GM12878 (cell line): ENCODE measurements around the gene TTC9C. TPM values are rescaled to one million over a fixed set of nuclear protein-coding genes. Genes with fewer than 3 reads are reported as not detected.

ENCODE experiments used
- ATAC-seq: fragments of 200-7000 bp; cut with Tn5 transposase; 3 replicates; pipeline ENCODE4 v1.9.1; 2020; ENCODE audit warnings: mild to moderate bottlenecking, moderate library complexity
- BruUV-seq: library from RNA; stranded (reverse); fragments of 400-500 nt; replicated peaks from 2 replicates; lab custom pipeline; 2021; lab: Mats Ljungman, UMichigan
- CTCF ChIA-PET: fragments of 300-600 bp; sonication (Branson Sonifier 250); formaldehyde crosslinking; extraction: SDS; loops from one replicate; lab custom pipeline; 2021; ENCODE audit warnings: inconsistent platforms; lab: Yijun Ruan, JAX
- POLR2A ChIA-PET: fragments of 350-600 bp; formaldehyde crosslinking; extraction: SDS; loops from one replicate; lab custom pipeline; 2021; ENCODE audit warnings: inconsistent platforms; lab: Charles Lee
- RAD21 ChIA-PET: fragments of 300-600 bp; sonication (Branson Sonifier 250); formaldehyde crosslinking; loops from one replicate; lab custom pipeline; 2023; ENCODE audit warnings: antibody characterized with exemption; ENCODE audit not compliant: unreplicated experiment; lab: Charles Lee
- SMC1A ChIA-PET: fragments of 300-600 bp; sonication (Branson Sonifier 250); formaldehyde crosslinking; loops from one replicate; lab custom pipeline; 2023; ENCODE audit not compliant: unreplicated experiment, uncharacterized antibody; lab: Charles Lee
- DNase-seq: peaks from one replicate; pipeline ENCODE4 v3.0.0-alpha.2; 2011; ENCODE audit warnings: low read depth, low spot score
- FAIRE-seq: peaks from 3 replicates; lab custom pipeline; 2011; peaks lifted over from hg19 to GRCh38; lab: Jason Lieb, UNC
- H2AFZ ChIP-seq: 2 replicates; pipeline ENCODE4 v1.6.0; 2011; ENCODE audit warnings: low read depth, low read length, control low read depth; ENCODE audit not compliant: control insufficient read depth
- H3K27ac ChIP-seq: 2 replicates; pipeline ENCODE4 v1.5.1; 2011; ENCODE audit warnings: control low read depth; ENCODE audit not compliant: control insufficient read depth, insufficient read depth
- H3K27me3 ChIP-seq, 2 experiments: replicated peaks in 1 of 2; 2 replicates each; pipeline versions ENCODE4 v1.6.0 to v1.6.1; 2011; ENCODE audit warnings: low read length in 1 of 2; ENCODE audit not compliant: control insufficient read depth in 2 of 2, insufficient read depth in 2 of 2
- H3K36me3 ChIP-seq, 2 experiments: 2 replicates each; pipeline ENCODE4 v1.5.1; 2011; ENCODE audit warnings: low read length in 1 of 2; ENCODE audit not compliant: control insufficient read depth in 2 of 2, insufficient read depth in 2 of 2
- H3K4me1 ChIP-seq: 2 replicates; pipeline ENCODE4 v1.6.1; 2011; ENCODE audit warnings: mild to moderate bottlenecking, low read length, moderate library complexity, mixed read lengths; ENCODE audit not compliant: control insufficient read depth, insufficient read depth
- H3K4me2 ChIP-seq: 2 replicates; pipeline ENCODE4 v1.6.0; 2011; ENCODE audit warnings: control low read depth; ENCODE audit not compliant: control insufficient read depth, insufficient read depth
- H3K4me3 ChIP-seq: fragments of 200-600 bp; sonication (generic); 2 replicates; pipeline ENCODE4 v1.5.1; 2016
- H3K79me2 ChIP-seq: 2 replicates; pipeline ENCODE4 v1.6.0; 2011; ENCODE audit warnings: low read length; ENCODE audit not compliant: control insufficient read depth, insufficient read depth
- H3K9ac ChIP-seq: 2 replicates; pipeline ENCODE4 v1.8.0; 2011; ENCODE audit warnings: low read length, control low read depth, mixed read lengths; ENCODE audit not compliant: control insufficient read depth, insufficient read depth
- H3K9me3 ChIP-seq: replicated peaks from 3 replicates; pipeline ENCODE4 v1.5.1; 2011; ENCODE audit warnings: mild to moderate bottlenecking, low read length; ENCODE audit not compliant: control insufficient read depth, insufficient read depth
- H4K20me1 ChIP-seq: 2 replicates; pipeline ENCODE4 v1.6.0; 2011; ENCODE audit not compliant: control insufficient read depth, insufficient read depth
- ATF7 ChIP-seq: fragments of 450-650 bp; IDR thresholded peaks from 2 replicates; pipeline ENCODE4 v1.6.1; 2016; ENCODE audit warnings: low read depth, mild to moderate bottlenecking
- BCL11A ChIP-seq: IDR thresholded peaks from 2 replicates; pipeline ENCODE4 v1.6.1; 2011; ENCODE audit warnings: low read depth, low read length
- BHLHE40 ChIP-seq, 2 experiments: fragments of 450-650 bp in 1 of 2; IDR thresholded peaks; 2 replicates each; pipeline ENCODE4 v1.6.1; 2011 to 2017; ENCODE audit warnings: low read depth in 2 of 2, borderline replicate concordance in 1 of 2, improper control_type of control experiment in 1 of 2, low read length in 1 of 2, mild to moderate bottlenecking in 1 of 2
- CEBPB ChIP-seq, 2 experiments: fragments of 150-350 bp in 1 of 2; IDR thresholded peaks; 2 replicates each; pipeline ENCODE4 v1.6.1; 2012 to 2014; ENCODE audit warnings: low read depth in 2 of 2, low read length in 2 of 2, borderline replicate concordance in 1 of 2, inconsistent platforms in 1 of 2
- CREB1 ChIP-seq: IDR thresholded peaks from 2 replicates; pipeline ENCODE4 v1.6.1; 2012; ENCODE audit warnings: low read depth, mild to moderate bottlenecking, inconsistent platforms
- E2F4 ChIP-seq: IDR thresholded peaks from 2 replicates; pipeline ENCODE4 v1.6.1; 2012; ENCODE audit warnings: low read depth, low read length, improper control_type of control experiment
- FOXM1 ChIP-seq: IDR thresholded peaks from 2 replicates; pipeline ENCODE4 v1.6.1; 2012; ENCODE audit warnings: low read depth, mild to moderate bottlenecking, inconsistent platforms, low read length, moderate library complexity
- KAT2A ChIP-seq: conservative IDR thresholded peaks from 2 replicates; pipeline ENCODE4 v1.6.1; 2011; ENCODE audit warnings: low read depth, low read length; ENCODE audit not compliant: control insufficient read depth
- NFYA ChIP-seq: IDR thresholded peaks from 2 replicates; pipeline ENCODE4 v1.6.1; 2011; ENCODE audit warnings: low read depth, mild to moderate bottlenecking, low read length, improper control_type of control experiment, borderline replicate concordance
- NFYB ChIP-seq: IDR thresholded peaks from 2 replicates; pipeline ENCODE4 v1.6.1; 2011; ENCODE audit warnings: low read depth, mild to moderate bottlenecking, low read length, improper control_type of control experiment, moderate library complexity; ENCODE audit not compliant: insufficient read depth
- RFX5 ChIP-seq: IDR thresholded peaks from 2 replicates; pipeline ENCODE4 v1.6.1; 2011; ENCODE audit warnings: low read depth, low read length, improper control_type of control experiment
- SIN3A ChIP-seq: IDR thresholded peaks from 2 replicates; pipeline ENCODE4 v1.6.1; 2012; ENCODE audit warnings: low read depth, low read length, improper control_type of control experiment
- SKIL ChIP-seq: fragments of 450-650 bp; IDR thresholded peaks from 2 replicates; pipeline ENCODE4 v1.6.1; 2017; ENCODE audit warnings: mild to moderate bottlenecking, low read depth, inconsistent platforms; ENCODE audit not compliant: poor library complexity, severe bottlenecking
- SMARCA5 ChIP-seq: fragments of 450-650 bp; IDR thresholded peaks from 2 replicates; pipeline ENCODE4 v1.6.1; 2017; ENCODE audit warnings: mild to moderate bottlenecking
- SP1 ChIP-seq: IDR thresholded peaks from one replicate; pipeline ENCODE4 v1.6.1; 2011; ENCODE audit warnings: low read depth, low read length
- TBL1XR1 ChIP-seq: IDR thresholded peaks from 2 replicates; pipeline ENCODE4 v1.6.1; 2012; ENCODE audit warnings: low read depth, low read length, improper control_type of control experiment
- YY1 ChIP-seq: IDR thresholded peaks from 2 replicates; pipeline ENCODE4 v1.6.1; 2011; ENCODE audit warnings: low read depth, mild to moderate bottlenecking, low read length
- ZBED1 ChIP-seq: IDR thresholded peaks from 2 replicates; pipeline ENCODE4 v1.6.1; 2016; ENCODE audit warnings: borderline replicate concordance
- ZNF384 ChIP-seq: IDR thresholded peaks from 2 replicates; pipeline ENCODE4 v1.6.1; 2012; ENCODE audit warnings: low read depth, mild to moderate bottlenecking, low read length, improper control_type of control experiment, borderline replicate concordance
- WGBS: methylation state at CpG from one replicate; pipeline ENCODE4 v1.1.6; 2016; ENCODE audit warnings: low lambda C conversion rate; ENCODE audit not compliant: insufficient replicate concordance, insufficient coverage; ENCODE audit errors: missing lambda C conversion rate; 5-methylcytosine and 5-hydroxymethylcytosine counted together
- in situ Hi-C: fragments of 300-500 bp; cut with MboI; formaldehyde crosslinking; loops from 9 replicates; pipeline ENCODE4 v1.14.3; 2018; ENCODE audit warnings: mixed read lengths
- intact Hi-C: fragments of 100-400 bp; cut with micrococcal nuclease; formaldehyde crosslinking; loops from one replicate; pipeline ENCODE4 v1.14.2; 2022; ENCODE audit not compliant: unreplicated experiment
- polyA plus RNA-seq, 11 experiments: library from polyadenylated mRNA; depleted of rRNA in 4 of 11; unstranded in 6 of 11; stranded (reverse) in 5 of 11; fragments of >200 nt; fragmentation: Nextera tagmentation in 4 of 11; fragmentation: Illumina TruSeq in 1 of 11; extraction: Ambion mirVana in 4 of 11; extraction: Trizol in 1 of 11; gene quantifications; 1 replicate in 1 of 11; 2 replicates in 10 of 11; pipeline versions ENCODE4 v1.2.1 to v1.2.3, GENCODE V29; 2011 to 2016; ENCODE audit warnings: inconsistent platforms in 2 of 11, missing spikeins in 2 of 11, low read depth in 1 of 11
- total RNA-seq, 4 experiments: library from RNA; depleted of rRNA in 3 of 4; stranded (reverse); fragments of >200 nt in 3 of 4; fragmentation: Illumina TruSeq in 1 of 4; extraction: Trizol in 1 of 4; gene quantifications; 2 replicates each; pipeline versions ENCODE4 v1.2.1 to v1.2.3, GENCODE V29; 2013 to 2021

TTC9C gene
- total and polyA plus RNA-seq, 10 of the 15 experiments (the other 5 are each of a cell fraction or from before 2014, with no cell fraction given), result 42.0 to 72.3 (median 50.4) TPM

GRCh38 chr11:62727165-62727871 lies 968 bp upstream of the TTC9C start, which contains the start of gene HNRNPUL2 (continued):
- TF ChIP-seq KAT2A (no peak), ZBED1 (no peak; the same call in 1 of the 2 replicates), SKIL (no peak)
- TF ChIP-seq, all 136 proteins: peak for 48

- in situ Hi-C loops, result no loop called here
- Histone ChIP-seq H4K20me1 (peaks cover 11% of the 10 kb centered on the region; the same call in 1 of the 2 replicates), H3K9ac (peak overlapping the region; percentile 91), H3K36me3 (peaks cover 1 to 18% of the 10 kb centered on the region in 2 experiments; a peak in 3 of 4 replicates), H3K4me2 (peak overlapping the region; percentile 75), H2AFZ (peak overlapping the region; percentile 96), H3K4me1 (no peaks in the 10 kb centered on the region; the same call in 1 of the 2 replicates), H3K27me3 (no peaks in the 10 kb centered on the region), H3K4me3 (peak overlapping the region; percentile 100), H3K9me3 (no peaks in the 10 kb centered on the region; the same call in 2 of the 3 replicates), H3K27ac (peak overlapping the region; percentile 94), H3K79me2 (peaks cover 72% of the 10 kb centered on the region)
- no TSS peak for BruUV-seq
- peak; percentile 76 for ATAC-seq
- SMC1A ChIA-PET, result interaction anchor here (1.0 to 4.8 kb wide), 15 partner anchors 9 to 153 kb away, joined by 3 to 27 read pairs (median 4); partner anchors contain the start of genes BSCL2, C11orf98, CSKMT and GANAB
- intact Hi-C loops, result loop anchor here (1.0 to 5.0 kb wide), 7 partner anchors 19 to 128 kb away; partner anchors contain the start of genes MTA2, NXF1, TAF6L and ZBTB3
- POLR2A ChIA-PET, result interaction anchor here (0.6 to 6.8 kb wide), 33 partner anchors 13 to 1480 kb away, joined by 3 to 79 read pairs (median 7); partner anchors contain the start of genes BSCL2, C11orf98, CSKMT and EEF1G
- RAD21 ChIA-PET, result interaction anchor here (0.6 to 5.2 kb wide), 25 partner anchors 17 to 480 kb away, joined by 3 to 44 read pairs (median 4); partner anchors contain the start of genes B3GAT3, C11orf98, CSKMT and POLR2G
- CTCF ChIA-PET, result interaction anchor here (0.8 to 5.4 kb wide), 12 partner anchors 18 to 157 kb away, joined by 3 to 34 read pairs (median 5); partner anchors contain the start of genes C11orf98, CSKMT, EEF1G and TAF6L
- WGBS, result under 1% methylated on average over 16 of the region's 20 CpGs
- peak; percentile 94 for DNase-seq
- peak; percentile 98 for FAIRE-seq
- TF ChIP-seq ATF7 (peak; percentile 44), TBL1XR1 (no peak), BHLHE40 (IDR thresholded peaks at IDR 0.05; ENCODE audit: borderline replicate concordance in 1 of 2, low read depth in 2 of 2, low read length in 1 of 2) (peak in 1 of 2 experiments; percentile 28; a peak in 2 of 4 replicates), BCL11A (no peak), NFYB (peak; percentile 99), FOXM1 (peak; percentile 64; the same call in 1 of the 2 replicates), CREB1 (0 out of 2 replicates have a peak, but pooled peaks have one; percentile 46), E2F4 (peak; percentile 72), SIN3A (no peak), CEBPB (IDR thresholded peaks at IDR 0.05; ENCODE audit: borderline replicate concordance in 1 of 2, low read depth in 2 of 2, low read length in 2 of 2) (peak in 1 of 2 experiments; percentile 73; a peak in 1 of 4 replicates), ZNF384 (peak; percentile 99), NFYA (peak; percentile 69), SP1 (peak; percentile 80), YY1 (0 out of 2 replicates have a peak, but pooled peaks have one; percentile 1), SMARCA5 (no peak), RFX5 (peak; percentile 98)
These were observed 465 bp upstream of the TTC9C start for GRCh38 chr11:62727872-62728170.
